Superior temporal gyrus (tissue), 1 donor: Measurements from ENCODE around the gene KIF1C.
A peak's percentile ranks its signal among the peaks of the same experiment; 100 is the strongest.

ENCODE experiments used
- DNase-seq: peaks from one replicate; pipeline ENCODE4 v3.0.0-alpha.2; 2016; ENCODE audit errors: extremely low spot score

Gene KIF1C

GRCh38 chr17:4997302-4998026 is at the start of gene KIF1C, which contains the start of gene INCA1:
KIF1C (plus strand) TSS chr17:4997950; CDS start chr17:5000247, 2,297 bp downstream.
INCA1 (minus strand) TSS chr17:4997522; CDS start chr17:4994437, 3,085 bp downstream.
- DNase-seq = peak; percentile 92

DNA sequence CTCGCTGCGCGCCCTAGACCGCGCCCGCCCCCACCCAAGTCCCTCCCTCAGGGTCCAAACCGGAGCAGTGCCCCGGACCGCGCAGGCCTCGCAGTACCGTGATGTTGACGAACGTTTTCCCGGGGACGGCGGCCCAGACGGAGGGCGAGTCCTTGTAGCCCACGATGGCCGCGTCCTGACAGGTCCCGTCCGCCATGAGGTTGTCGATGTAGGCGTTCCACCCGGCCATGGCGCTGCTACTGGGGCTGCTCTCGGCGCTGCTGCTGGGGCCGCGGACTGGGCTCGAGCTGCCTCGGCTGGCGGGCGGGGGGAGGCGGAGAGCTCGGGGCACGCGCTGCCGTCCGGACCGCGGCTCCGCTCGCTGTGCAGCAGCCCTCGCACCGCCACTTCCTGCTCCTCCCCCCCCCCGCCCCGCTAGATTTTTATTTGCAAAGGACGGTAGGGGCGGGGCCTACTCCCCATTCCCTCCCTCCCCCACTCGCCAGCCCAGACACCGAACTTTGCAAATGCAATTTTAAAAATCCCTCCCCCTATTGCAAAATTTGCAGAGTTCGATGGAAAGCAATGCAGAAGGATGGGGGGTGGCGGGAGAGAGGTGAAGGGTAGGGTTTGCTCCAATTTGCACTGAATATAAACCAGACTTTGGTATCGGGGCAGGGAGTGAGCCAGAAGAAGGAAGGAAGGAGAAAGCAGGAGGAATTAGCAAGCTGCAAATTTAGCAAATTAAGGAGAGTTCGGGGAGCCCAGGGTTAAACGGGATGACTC is 49.4 kb upstream of the KIF1C start, which contains the start of gene PFN1:
TSS of gene PFN1 (minus strand) at position 365 of the 765 bp plus-strand sequence. CDS start at position 229, 136 bp downstream.
- peak; percentile 70 for DNase-seq

- DNase-seq = peak; percentile 83
Measured at GRCh38 chr17:4948931-4949320, 48.8 kb upstream of the KIF1C start.

DNA sequence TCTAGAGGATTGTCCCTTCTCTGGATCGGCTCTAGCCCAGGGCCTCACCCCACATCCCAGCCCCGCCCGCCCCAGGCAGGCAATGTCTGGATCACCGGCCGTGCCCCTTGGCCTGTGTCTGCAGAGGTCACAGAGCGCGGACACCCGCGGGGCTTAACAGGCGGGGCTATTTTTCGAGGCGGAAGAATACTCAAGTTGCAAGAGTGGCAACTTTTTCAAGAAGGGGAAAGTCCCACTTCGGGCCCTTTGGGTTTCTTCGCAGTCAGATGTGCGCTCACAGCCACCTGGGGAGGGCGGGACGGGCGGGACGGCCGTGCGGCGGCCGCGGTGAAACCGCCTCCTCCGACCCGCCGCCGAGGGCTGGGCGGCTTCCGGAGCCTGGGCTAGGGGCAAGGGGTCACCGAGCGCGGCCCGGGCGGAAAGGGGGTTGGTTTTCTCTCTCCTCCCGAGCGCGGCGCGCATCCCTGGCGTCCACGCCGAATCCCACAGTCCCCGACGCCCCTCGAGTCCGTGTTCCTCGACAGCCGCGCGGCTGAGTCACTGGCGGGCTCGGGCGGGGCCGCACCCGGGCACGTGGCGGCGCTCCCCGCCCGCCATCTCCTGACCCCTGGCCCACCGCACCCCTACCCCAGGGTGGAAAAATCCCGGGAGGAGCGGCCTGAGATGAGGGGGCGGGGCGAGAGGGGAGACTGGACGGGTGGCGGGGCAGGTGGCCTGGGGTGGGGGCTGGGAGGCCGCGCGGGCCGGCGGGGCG is 48.3 kb upstream of the KIF1C start:
- DNase-seq = no peak

- DNase-seq = no peak
Measured at GRCh38 chr17:4950075-4950745, 47.5 kb upstream of the KIF1C start.

DNA sequence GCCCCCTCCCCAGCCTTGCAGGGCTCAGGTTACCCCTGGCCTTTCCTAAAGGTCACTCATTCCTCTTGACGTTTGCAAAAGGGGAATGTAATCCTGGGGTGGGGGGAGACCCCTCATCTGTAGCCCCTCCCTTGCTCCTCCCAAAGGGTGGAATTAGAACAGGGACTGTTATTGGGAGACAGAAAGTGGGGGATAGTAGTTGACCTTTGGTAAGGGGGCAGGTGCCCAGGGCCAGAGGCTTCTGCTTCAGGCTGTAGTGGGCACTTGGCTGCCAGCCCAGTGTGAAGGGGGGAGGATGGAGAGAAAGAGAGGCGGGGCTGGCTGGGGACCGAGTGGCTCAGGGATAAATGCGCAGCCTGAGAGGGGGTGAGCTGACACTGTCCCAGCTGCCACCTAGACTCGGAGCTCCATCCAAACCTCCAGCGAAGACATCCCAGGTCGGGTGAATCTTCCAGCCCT is 47.0 kb upstream of the KIF1C start, which contains the start of gene ENO3:
TSS of gene ENO3 (plus strand) at position 374 of the 459 bp plus-strand sequence. CDS start 711 bp downstream, outside the sequence.
- no peak for DNase-seq

DNA sequence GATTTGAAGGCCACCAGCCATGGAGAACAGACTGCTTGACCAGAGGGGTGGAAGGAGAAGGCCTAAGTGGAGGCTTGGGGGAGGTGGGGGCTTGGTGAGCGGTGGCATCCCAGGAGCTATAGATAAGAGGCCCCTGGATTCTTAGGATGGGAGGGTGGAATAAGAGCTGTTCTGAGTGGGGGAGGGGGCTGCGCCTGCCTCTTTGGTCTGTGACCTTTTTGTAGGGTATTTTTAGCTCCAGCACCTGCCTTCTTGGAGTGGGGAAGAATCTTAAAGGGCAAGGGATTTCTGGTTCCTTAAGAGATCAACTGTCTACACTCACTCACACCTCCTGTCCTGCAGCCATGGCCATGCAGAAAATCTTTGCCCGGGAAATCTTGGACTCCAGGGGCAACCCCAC is 46.3 kb upstream of the KIF1C start:
- DNase-seq = no peak

DNA sequence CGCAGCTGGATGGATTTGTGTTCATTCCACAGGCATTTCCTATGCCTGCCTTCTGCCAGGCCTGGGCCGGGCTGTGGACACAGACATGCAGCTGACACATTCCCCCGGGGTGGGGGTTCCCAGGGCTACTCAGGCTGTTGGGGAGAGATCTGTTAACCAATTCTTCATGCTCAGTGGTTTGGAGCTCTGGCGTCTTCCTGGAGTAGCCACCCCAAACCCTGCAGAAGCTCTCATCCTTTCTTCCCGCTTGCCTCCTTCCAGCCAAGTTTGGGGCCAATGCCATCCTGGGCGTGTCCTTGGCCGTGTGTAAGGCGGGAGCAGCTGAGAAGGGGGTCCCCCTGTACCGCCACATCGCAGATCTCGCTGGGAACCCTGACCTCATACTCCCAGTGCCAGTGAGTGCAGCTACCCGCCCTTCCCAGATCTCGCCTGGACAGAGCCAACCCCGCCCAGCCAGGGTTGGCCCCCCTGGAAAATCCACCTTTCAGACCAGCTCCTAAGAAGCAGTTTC is 44.2 kb upstream of the KIF1C start:
- no peak for DNase-seq

DNA sequence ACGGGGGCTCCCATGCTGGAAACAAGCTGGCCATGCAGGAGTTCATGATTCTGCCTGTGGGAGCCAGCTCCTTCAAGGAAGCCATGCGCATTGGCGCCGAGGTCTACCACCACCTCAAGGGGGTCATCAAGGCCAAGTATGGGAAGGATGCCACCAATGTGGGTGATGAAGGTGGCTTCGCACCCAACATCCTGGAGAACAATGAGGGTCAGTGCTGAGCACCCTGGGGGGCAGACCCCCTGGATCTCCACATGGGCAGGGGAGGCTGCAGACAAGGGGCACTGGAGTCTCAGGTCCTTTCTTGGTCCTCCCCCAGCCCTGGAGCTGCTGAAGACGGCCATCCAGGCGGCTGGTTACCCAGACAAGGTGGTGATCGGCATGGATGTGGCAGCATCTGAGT is 42.7 kb upstream of the KIF1C start:
- DNase-seq = no peak

- DNase-seq = no peak
Measured at GRCh38 chr17:4956493-4957061, 41.2 kb upstream of the KIF1C start.

DNA sequence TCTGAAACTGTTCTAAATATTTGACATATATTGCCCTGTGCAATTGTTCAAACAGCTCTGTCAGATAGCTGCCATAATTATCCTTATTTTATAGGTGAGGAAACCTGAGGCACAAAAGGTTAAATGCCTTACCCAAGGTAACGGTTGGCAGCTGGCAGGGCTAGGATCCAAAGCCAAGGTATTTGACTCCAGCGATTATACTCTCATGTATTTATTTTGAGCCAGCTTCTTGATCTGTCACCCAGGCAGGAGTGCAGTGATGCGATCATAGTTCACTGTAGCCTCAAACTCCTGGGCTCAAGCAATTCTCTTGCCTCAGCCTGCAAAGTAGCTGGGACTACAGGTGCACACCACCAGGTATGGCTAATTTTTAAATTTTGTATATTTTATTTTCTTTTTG is 39.6 kb upstream of the KIF1C start:
- no peak for DNase-seq

- DNase-seq = no peak
Measured at GRCh38 chr17:4959261-4959965, 38.3 kb upstream of the KIF1C start.

DNA sequence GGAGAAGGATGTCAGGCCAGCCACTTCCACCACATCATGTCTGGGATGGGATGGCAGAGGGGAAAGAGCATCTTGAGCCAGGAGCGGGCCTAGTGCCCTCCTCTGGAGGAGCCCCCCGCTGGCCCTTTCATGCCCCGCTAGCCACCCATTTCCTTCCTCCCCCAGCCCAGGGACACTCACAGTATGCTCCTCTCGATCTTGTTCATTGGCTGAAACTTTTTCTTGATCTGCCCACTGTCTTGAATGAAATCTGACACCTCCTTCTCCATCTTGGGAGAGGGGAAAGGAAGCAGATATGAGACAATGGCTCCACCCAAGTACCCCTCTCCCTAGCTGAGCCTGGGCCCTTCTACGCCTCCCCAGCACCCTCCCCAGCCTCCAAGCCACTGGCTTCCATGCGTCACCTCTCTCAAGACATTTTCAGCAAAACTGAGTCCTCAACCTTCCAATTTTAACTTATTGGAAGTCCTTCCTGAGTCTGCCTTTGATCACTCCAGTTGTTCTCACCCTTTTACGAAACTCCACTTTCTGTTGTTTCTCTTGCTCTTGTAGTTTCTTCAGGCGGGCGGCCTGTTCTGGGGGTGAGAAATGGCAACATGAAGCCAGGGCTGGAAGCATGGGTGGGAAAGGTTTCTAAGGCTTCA is 37.3 kb upstream of the KIF1C start:
- DNase-seq = no peak

- DNase-seq = no peak
Measured at GRCh38 chr17:4965311-4965986, 32.3 kb upstream of the KIF1C start.

GRCh38 chr17:4966844-4967538 is 30.8 kb upstream of the KIF1C start:
- peak; percentile 99 for DNase-seq

DNA sequence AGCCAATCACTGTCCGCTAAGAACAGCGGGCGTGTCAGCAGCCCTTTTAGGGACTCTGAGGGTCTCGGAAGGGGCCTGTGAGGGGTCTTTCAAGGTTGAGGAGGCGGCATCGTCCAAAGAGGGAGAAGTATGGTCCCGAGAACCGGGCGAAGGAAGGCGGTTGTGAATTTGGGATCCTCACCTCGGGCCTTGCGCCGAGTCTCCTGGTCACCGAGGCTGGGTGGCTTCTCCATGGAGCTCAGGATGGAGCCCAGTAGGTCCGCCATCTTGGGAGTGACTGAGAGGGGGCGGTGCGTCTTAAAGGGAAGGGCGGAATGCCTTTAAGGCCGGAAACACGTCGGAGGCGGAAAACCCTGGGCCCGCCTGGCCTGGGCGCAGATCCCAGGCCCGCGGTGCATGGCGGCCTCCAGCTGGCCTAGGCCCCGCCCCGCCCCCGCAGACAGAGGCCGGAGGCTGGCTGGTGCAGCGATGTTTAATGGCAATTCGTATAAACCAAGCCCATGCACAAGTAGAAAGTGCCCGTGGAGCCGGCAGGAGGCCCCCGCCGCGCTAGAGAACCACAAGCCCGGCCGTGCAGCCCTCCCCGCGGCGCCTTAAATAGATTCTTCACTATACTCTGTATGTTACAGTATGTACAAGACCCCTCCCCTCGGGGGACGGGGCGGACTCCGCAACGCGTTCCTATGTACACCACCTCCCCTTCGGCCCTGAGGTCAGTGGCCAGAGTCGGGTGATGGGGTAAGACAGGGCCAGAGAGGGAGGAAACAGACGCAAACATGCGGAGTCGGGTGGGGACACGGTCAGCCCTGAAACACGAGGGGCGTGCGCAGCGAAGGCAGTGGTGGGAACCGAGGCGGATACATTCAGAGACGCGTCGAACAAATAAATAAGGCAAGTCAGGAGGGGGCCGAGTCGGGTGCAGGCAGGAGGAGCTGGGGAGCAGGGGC is 29.9 kb upstream of the KIF1C start, which contains the start of gene SPAG7:
TSS of gene SPAG7 (minus strand) at position 279 of the 947 bp plus-strand sequence. CDS start at position 266, 13 bp downstream.
- DNase-seq = peak; percentile 99

DNA sequence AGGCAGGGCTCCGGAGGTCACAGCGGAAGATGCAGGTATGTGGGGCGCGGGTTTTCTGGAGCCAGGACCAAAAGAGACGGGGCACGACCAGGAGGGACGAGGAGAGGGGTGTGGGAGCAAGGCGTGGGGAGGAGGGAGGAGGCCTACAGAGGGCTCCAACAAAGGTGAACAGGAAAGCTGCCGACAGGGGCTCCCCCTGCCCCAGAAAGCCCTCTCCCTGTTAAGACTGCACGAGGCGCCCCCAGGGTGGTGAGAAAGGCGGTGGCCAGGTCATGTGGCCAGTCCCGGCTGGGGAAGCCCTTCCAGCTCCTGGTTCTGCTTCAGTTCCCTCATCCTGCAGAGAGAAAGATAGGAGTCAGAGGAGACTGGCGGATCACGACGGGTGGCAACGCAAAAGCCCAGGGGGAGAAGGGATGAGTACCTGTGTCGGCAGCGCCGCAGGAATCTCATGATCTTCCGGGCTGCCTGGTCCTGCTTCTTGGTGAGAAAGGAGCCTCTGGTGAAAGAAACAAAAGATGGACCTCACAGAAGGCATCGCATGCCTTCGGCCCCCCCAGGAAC is 29.2 kb upstream of the KIF1C start:
- no peak for DNase-seq
